HFF-Myc (cell line): ENCODE data around the gene TRAF2.

Source experiments
- DNase-seq: peaks from one replicate; pipeline ENCODE4 v3.0.0-alpha.2; 2011; ENCODE audit warnings: low read depth; ENCODE audit errors: extremely low read depth
- H3K4me3 ChIP-seq: replicated peaks from 2 replicates; pipeline ENCODE4 v1.5.1; 2011; ENCODE audit warnings: low read depth, mild to moderate bottlenecking, control low read depth, low read length
- TF ChIP-seq, protein P1 (sequence below): IDR thresholded peaks from 2 replicates; pipeline ENCODE4 v1.5.1; 2012; ENCODE audit warnings: mild to moderate bottlenecking, low read depth, low read length, control low read depth; ENCODE audit errors: missing control alignments

Gene TRAF2

DNA sequence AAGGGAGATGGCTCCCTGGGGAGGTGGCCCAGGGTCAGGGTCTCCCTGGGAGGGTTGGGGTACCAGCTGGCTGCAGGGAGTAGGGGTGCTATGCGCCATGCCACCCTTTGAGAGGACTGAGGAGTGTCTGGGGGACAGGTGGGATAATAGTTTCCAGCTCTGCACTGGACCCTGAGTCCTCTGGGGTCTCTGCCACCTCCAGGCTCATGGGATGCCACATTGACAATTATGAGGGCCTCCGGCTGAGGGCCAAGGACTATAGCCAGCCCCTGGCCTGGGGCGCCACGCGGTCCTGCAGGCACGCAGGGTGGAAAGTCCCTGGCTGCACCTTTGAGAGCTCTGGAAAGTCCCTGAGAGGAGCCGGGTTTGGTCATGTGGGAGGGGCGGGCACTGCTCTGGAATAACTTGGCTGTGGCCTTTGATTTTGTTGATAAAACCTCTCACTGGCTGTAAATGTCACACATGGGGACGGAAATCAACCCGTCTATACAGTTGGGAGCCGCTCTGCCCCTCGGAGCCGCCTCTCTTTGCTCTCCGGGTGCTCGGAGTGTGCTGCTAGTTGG is 16.0 kb downstream of the TRAF2 start:
- DNase-seq = no peak
- H3K4me3 ChIP-seq = no peak overlapping the region
- TF ChIP-seq, protein P1, sequence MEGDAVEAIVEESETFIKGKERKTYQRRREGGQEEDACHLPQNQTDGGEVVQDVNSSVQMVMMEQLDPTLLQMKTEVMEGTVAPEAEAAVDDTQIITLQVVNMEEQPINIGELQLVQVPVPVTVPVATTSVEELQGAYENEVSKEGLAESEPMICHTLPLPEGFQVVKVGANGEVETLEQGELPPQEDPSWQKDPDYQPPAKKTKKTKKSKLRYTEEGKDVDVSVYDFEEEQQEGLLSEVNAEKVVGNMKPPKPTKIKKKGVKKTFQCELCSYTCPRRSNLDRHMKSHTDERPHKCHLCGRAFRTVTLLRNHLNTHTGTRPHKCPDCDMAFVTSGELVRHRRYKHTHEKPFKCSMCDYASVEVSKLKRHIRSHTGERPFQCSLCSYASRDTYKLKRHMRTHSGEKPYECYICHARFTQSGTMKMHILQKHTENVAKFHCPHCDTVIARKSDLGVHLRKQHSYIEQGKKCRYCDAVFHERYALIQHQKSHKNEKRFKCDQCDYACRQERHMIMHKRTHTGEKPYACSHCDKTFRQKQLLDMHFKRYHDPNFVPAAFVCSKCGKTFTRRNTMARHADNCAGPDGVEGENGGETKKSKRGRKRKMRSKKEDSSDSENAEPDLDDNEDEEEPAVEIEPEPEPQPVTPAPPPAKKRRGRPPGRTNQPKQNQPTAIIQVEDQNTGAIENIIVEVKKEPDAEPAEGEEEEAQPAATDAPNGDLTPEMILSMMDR = no peak

DNA sequence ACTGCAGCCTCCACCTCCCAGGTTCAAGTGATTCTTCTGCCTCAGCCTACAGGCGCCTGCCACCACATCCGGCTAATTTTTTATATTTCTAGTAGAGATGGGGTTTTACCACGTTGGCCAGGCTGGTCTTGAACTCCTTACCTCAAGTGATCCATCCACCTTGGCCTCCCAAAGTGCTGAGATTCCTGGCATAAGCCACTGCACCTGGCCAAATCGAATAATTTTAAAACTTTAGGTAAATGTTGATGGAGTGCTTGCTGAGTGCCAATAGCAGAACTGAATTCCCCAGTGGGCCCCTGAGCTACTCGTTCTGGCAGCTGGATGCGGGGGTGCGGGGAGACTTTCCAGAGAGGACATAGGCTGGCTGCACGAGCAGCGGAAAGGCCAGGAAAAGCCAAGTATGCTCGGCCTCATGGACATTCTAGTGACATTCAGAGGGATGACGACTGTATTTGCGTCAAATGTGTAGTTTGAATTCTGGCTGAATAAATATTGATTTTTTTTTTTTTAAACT is 16.8 kb downstream of the TRAF2 start:
- TF ChIP-seq, protein P1 = no peak
- no peak for DNase-seq
- H3K4me3 ChIP-seq = no peak overlapping the region

GRCh38 chr9:136906266-136906665 is 19.9 kb downstream of the TRAF2 start:
- no peak overlapping the region for H3K4me3 ChIP-seq
- TF ChIP-seq, protein P1 = no peak
- no peak for DNase-seq

- no peak for DNase-seq
- H3K4me3 ChIP-seq = no peak overlapping the region
- TF ChIP-seq, protein P1 = no peak
Observed at GRCh38 chr9:136907011-136907914, 20.9 kb downstream of the TRAF2 start.

DNA sequence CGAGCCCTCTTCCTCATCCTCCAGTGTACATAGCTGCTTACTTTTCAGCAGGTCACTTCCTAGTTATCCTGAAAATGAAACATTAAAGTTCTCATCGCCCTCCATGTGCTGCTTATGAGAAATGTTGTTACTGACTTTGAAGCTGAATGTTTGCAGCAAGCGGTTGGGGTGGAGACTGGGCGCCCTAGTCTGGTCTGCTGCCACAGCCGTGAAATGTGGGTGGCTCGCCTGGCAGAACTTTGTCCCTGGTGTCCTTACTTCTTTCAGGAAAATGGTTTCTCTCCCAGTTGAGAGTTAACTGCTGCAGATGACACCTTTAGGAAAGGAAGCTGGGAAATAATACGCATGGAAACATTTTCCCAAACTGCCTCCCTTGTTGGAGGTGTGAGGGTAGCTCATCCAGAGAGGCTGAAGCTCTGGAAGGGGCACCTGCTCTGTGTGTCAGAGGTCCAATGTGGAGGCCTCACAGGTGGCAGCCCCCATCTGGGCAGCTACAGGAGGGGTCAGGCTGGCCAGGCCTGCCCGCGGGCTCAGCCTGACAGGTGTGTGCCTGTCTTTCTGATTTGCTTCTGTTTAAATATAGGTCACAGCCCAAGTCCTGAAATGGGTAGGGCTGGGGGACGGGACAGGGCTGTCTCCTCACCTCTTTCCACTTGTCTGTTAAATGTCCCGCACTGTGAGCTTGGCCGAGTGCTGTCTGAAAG is 24.0 kb downstream of the TRAF2 start:
- DNase-seq = no peak
- no peak overlapping the region for H3K4me3 ChIP-seq
- TF ChIP-seq, protein P1 = no peak

- no peak overlapping the region for H3K4me3 ChIP-seq
- TF ChIP-seq, protein P1 = no peak
- no peak for DNase-seq
Observed at GRCh38 chr9:136910901-136911245, 24.6 kb downstream of the TRAF2 start.
